HG03460 (cell line): Measurements from ENCODE around the gene ZNF549.

Experiments used
- ATAC-seq: cut with Tn5 transposase; IDR thresholded peaks from one replicate; pipeline ENCODE4 v1.9.1; 2021; ENCODE audit not compliant: unreplicated experiment

ZNF549 gene

DNA sequence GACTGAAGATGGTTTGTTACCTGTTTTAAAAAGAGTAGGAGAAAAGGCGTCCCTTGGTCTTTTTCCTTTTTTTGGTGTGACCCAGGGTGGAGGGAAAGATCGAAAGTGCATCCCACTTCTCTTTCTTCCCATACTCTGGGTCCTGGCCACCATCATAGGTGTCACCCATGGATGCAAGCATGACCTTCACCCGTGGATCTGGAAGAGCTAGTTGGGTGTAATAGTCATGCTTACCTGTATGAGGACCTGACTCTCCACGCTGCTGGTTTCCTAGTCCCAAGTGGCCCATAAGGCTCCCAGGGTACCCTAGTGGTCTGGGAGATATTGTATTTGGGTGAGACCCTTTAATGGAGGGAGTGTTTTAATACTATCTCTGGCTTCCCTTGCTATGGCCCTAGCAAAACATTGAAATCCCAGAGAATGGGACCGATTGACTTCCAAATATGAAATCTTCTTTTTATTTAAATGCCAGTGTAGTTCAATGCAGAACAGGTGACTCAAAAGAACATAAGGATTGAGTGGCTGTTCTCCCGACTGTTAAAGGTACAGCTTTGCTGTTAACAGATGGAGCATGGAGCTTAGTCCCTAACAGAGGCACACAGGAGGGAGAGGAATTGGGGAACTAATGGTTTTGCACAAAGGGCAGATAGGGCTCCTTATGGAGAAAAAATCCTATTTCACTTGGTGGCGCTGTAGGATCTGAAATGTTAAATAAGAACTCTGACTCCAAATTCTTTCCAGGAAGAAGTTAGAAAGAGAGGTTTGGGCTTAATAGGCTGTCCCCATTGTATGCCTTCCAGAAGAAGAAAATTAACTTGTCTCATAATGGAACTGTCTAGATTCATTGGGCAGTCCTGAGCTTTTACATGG lies 39.5 kb downstream of the ZNF549 start:
- ATAC-seq: no peak

DNA sequence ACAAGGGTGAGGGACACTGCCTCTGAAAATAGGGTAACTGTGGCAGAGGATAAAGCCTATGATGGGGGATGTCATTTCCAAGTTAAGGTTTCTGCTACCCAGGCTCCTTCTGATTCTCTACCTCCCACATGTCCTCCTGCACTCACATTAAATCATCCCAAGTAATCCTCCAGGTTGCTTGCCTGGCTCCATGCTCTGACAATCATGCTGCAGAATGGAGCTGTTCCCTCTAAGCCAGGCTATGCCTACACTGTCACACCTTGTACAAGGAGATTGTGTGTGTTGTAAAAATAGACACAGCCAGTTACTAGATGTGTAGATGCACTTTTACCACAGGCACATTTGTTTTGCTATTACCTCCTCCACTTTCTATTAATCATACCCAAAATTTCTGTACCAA lies 43.6 kb downstream of the ZNF549 start:
- ATAC-seq: no peak

DNA sequence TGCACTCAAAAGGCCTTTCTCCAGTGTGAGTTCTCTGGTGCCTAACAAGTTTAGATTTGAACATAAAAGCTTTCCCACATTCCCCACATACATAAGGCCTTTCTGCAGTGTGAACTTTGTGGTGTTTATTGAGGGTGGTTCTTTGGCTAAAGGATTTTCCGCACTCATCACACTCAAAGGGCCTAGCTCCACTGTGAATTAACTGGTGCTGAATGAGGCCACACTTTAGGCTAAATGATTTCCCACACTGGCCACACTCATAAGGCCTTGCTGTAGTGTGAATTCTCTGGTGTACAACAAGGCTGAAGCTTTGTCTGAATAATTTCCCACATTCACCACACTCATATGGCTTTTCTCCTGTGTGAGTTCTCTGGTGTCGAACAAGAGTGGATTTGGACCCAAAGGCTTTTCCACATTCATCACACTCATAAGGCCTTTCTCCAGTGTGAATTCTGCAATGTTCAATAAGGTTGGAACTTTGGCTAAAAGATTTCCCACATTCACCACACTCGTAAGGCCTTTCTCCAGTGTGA lies 45.3 kb downstream of the ZNF549 start:
- no peak for ATAC-seq

- ATAC-seq: no peak
These were observed 49.5 kb downstream of the ZNF549 start for GRCh38 chr19:57576661-57577060.

DNA sequence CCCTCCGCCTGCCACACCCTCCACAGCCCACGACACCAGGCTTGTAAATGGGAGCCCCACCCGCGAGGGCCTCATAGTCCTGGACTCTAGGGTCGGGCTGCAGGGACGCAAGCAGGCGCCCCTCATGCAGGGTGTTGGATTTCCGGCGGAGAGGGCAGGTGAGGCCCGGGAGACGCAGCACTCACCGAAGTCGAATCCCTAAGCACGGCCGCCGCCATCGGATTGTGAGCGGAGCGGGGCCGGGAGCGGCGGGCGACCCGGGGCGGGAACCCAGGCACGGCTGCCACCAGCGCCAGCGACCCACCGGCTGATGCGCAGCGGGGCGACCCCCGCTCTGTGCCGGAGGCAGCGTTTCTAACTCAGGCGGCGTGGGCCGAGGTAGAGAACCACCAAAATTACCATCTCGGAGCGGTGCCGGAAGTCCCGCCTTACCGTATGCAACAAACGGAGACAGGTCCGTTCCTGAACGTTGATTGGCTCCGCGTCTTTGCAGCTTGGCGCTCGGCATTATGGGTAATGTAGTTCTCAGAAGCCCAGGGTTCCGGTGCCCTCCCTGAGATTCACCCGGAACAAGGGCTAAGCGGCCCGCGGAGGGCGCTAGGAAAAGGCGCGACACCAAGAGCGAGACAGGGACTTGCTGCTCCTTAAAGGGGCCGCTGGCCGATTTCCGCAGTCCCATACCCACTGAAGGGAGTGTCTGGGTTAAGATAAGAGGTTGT lies 51.5 kb downstream of the ZNF549 start, which contains the start of gene ZNF416:
ZNF416 (minus strand) TSS at position 425 of the 719 bp plus-strand sequence; CDS start at position 218, 207 bp downstream.
- peak; percentile 90 for ATAC-seq

GRCh38 chr19:57583104-57583520 lies 56.0 kb downstream of the ZNF549 start:
- no peak for ATAC-seq

GRCh38 chr19:57583521-57584416 lies 56.6 kb downstream of the ZNF549 start, which contains the start of gene ZIK1:
TSS of gene ZIK1 (plus strand) at chr19:57584145. CDS start at chr19:57584357, 212 bp downstream.
- peak; percentile 90 for ATAC-seq

DNA sequence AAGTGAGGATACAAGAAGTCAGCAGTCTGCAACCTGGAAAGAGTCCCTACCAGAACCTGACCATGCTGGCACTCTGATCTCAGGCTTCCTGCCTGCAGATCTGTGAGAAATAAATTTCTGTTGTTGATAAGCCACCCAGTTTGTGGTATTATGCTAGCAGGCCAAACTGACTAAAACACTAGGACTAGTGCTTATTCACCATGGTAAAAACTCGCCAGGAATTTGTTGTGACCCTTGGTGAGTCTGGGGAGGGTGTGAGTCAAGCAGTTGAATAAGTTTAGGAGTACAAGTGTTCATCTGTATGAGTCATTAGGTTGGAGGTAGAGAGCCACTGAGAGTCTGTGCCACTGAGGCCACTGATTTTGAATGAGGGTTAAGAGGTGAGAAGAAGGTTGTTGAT lies 60.4 kb downstream of the ZNF549 start:
- no peak for ATAC-seq

DNA sequence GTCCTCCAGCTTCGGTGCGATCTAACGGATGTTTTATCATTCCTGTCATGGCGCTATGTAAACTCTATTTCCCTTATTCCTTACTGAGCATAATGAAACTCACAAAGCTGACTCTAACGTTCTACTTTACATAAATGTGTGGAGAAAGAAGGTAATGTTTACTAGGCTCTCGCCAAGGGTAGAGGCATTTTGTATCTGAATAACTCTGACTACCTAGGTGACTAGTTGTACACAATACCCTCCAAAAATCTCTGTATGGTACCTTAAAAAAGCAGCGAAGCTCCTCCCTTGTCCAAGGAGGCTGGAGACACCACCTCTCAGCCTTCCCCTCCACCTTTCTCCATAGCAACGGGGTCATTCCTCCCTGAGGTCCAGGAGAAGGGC lies 72.2 kb downstream of the ZNF549 start:
- no peak for ATAC-seq

- peak; percentile 97 for ATAC-seq
These were observed 72.7 kb downstream of the ZNF549 start, which contains the start of gene ZNF530 for GRCh38 chr19:57599761-57600383. TSS of gene ZNF530 (plus strand) at chr19:57599885. CDS start at chr19:57604346, 4,461 bp downstream.

GRCh38 chr19:57606931-57607330 lies 79.8 kb downstream of the ZNF549 start:
- ATAC-seq: no peak
